Endothelial cell of umbilical vein (primary cell): ENCODE data around the gene PEMT. TPM values are rescaled to one million over a fixed set of nuclear protein-coding genes. Genes with fewer than 3 reads are reported as not detected.

Source experiments
- BruUV-seq: library from RNA; stranded (reverse); fragments of 400-500 nt; replicated peaks from 2 replicates; lab custom pipeline; 2021; lab: Mats Ljungman, UMichigan
- CTCF ChIA-PET: fragments of 300-600, 350-600 bp; sonication (Branson Sonifier 250); formaldehyde crosslinking; loops from one replicate; lab custom pipeline; 2021; ENCODE audit warnings: antibody characterized with exemption, inconsistent platforms; lab: Charles Lee
- POLR2A ChIA-PET: fragments of 300-600, 350-600 bp; sonication (Branson Sonifier 250); formaldehyde crosslinking; loops from one replicate; lab custom pipeline; 2021; ENCODE audit warnings: antibody characterized with exemption, inconsistent platforms; lab: Charles Lee
- DNase-seq: peaks from one replicate; pipeline ENCODE4 v3.0.0-alpha.2; 2011; ENCODE audit warnings: low read depth, low spot score
- FAIRE-seq: peaks from 2 replicates; lab custom pipeline; 2011; peaks lifted over from hg19 to GRCh38; lab: Jason Lieb, UNC
- H2AFZ ChIP-seq: 2 replicates; pipeline ENCODE4 v1.6.0; 2012; ENCODE audit warnings: low read depth, low read length, control low read depth, inconsistent platforms
- H3K27ac ChIP-seq: 2 replicates; pipeline ENCODE4 v1.5.1; 2011; ENCODE audit warnings: low read depth, mild to moderate bottlenecking, control low read depth, low read length, moderate library complexity; ENCODE audit not compliant: insufficient read depth
- H3K27me3 ChIP-seq, 2 experiments: 2 replicates each; pipeline versions ENCODE4 v1.6.0 to v1.6.1; 2011; ENCODE audit warnings: low read length in 2 of 2, mixed read lengths in 1 of 2; ENCODE audit not compliant: control insufficient read depth in 2 of 2, insufficient read depth in 2 of 2
- H3K36me3 ChIP-seq, 2 experiments: 2 replicates in 1 of 2; 3 replicates in 1 of 2; pipeline ENCODE4 v1.5.1; 2011; ENCODE audit warnings: low read length in 2 of 2, mild to moderate bottlenecking in 1 of 2, moderate library complexity in 1 of 2; ENCODE audit not compliant: control insufficient read depth in 2 of 2, insufficient read depth in 2 of 2; ENCODE audit errors: extremely low read depth in 1 of 2
- H3K4me1 ChIP-seq: 3 replicates; pipeline ENCODE4 v1.5.1; 2011; ENCODE audit warnings: mild to moderate bottlenecking, low read length; ENCODE audit not compliant: control insufficient read depth, insufficient read depth; ENCODE audit errors: extremely low read depth
- H3K4me2 ChIP-seq: 2 replicates; pipeline ENCODE4 v1.6.1; 2011; ENCODE audit warnings: low read length, control low read depth, mixed read lengths; ENCODE audit not compliant: insufficient read depth
- H3K4me3 ChIP-seq, 3 experiments: fragments of 200-600 bp in 1 of 3; sonication (generic), shearing (Covaris generic) in 1 of 3; replicated peaks in 1 of 3; 2 replicates each; pipeline ENCODE4 v1.5.1; 2011 to 2016; ENCODE audit warnings: control low read depth in 3 of 3, low read length in 3 of 3, mild to moderate bottlenecking in 2 of 3, inconsistent platforms in 1 of 3, low read depth in 1 of 3, moderate library complexity in 1 of 3; ENCODE audit not compliant: insufficient read depth in 1 of 3
- H3K79me2 ChIP-seq: 2 replicates; pipeline ENCODE4 v1.6.0; 2012; ENCODE audit warnings: low read length, inconsistent platforms; ENCODE audit not compliant: control insufficient read depth, insufficient read depth
- H3K9ac ChIP-seq: replicated peaks from 2 replicates; pipeline ENCODE3; 2011; ENCODE audit warnings: low read length, control low read depth; ENCODE audit not compliant: insufficient read depth; ENCODE audit errors: extremely low read depth
- H3K9me1 ChIP-seq: replicated peaks from 3 replicates; pipeline ENCODE4 v1.6.0; 2011; ENCODE audit warnings: mild to moderate bottlenecking, low read length; ENCODE audit not compliant: control insufficient read depth, insufficient read depth; ENCODE audit errors: extremely low read depth
- H3K9me3 ChIP-seq: replicated peaks from 2 replicates; pipeline ENCODE4 v1.5.1; 2012; ENCODE audit warnings: low read length, inconsistent platforms; ENCODE audit not compliant: control insufficient read depth, insufficient read depth
- H4K20me1 ChIP-seq: replicated peaks from 2 replicates; pipeline ENCODE3; 2011; ENCODE audit warnings: mild to moderate bottlenecking, low read length; ENCODE audit not compliant: control insufficient read depth, insufficient read depth; ENCODE audit errors: extremely low read depth
- CTCF ChIP-seq, 2 donors: IDR thresholded peaks; 1 replicate in 1 of 2; 2 replicates in 1 of 2; pipeline ENCODE4 v1.5.1; 2011; ENCODE audit warnings: low read length in 2 of 2, mild to moderate bottlenecking in 2 of 2, moderate library complexity in 2 of 2, control low read depth in 1 of 2, inconsistent platforms in 1 of 2, low read depth in 1 of 2; ENCODE audit not compliant: insufficient read depth in 1 of 2; ENCODE audit errors: extremely low read depth in 1 of 2
- EZH2 ChIP-seq: IDR thresholded peaks from 2 replicates; pipeline ENCODE4 v1.6.1; 2012; ENCODE audit warnings: borderline replicate concordance, low read depth, mild to moderate bottlenecking, moderate library complexity, low read length, inconsistent platforms; ENCODE audit not compliant: severe bottlenecking
- FOS ChIP-seq: IDR thresholded peaks from 2 replicates; pipeline ENCODE4 v1.6.1; 2011; ENCODE audit warnings: mild to moderate bottlenecking, low read length, moderate library complexity, borderline replicate concordance; ENCODE audit not compliant: insufficient read depth
- GATA2 ChIP-seq: IDR thresholded peaks from 2 replicates; pipeline ENCODE4 v1.7.0; 2011; ENCODE audit warnings: low read depth, mild to moderate bottlenecking, moderate library complexity, mixed read lengths, low read length; ENCODE audit not compliant: insufficient read length, insufficient read depth
- JUN ChIP-seq: IDR thresholded peaks from 2 replicates; pipeline ENCODE4 v1.6.1; 2011; ENCODE audit warnings: borderline replicate concordance, low read depth; ENCODE audit not compliant: insufficient read length, insufficient read depth
- MAX ChIP-seq: IDR thresholded peaks from 2 replicates; pipeline ENCODE4 v1.6.1; 2011; ENCODE audit not compliant: insufficient read depth, insufficient read length
- MYC ChIP-seq: IDR thresholded peaks from one replicate; pipeline ENCODE4 v1.6.1; 2011; ENCODE audit warnings: mild to moderate bottlenecking, low read depth, low read length
- POLR2A ChIP-seq: IDR thresholded peaks from 2 replicates; pipeline ENCODE4 v1.6.1; 2012; ENCODE audit warnings: low read depth, mild to moderate bottlenecking, control low read depth, low read length
- POLR2AphosphoS5 ChIP-seq: IDR thresholded peaks from 2 replicates; pipeline ENCODE4 v1.6.1; 2012; ENCODE audit warnings: low read depth, mild to moderate bottlenecking, control low read depth, low read length, moderate library complexity; ENCODE audit not compliant: insufficient read depth
- dilution Hi-C: fragments of 300-500 bp; cut with MboI; formaldehyde crosslinking; loops from one replicate; pipeline ENCODE4 v1.15.0; 2019; ENCODE audit warnings: low sequenced_read_pairs; ENCODE audit not compliant: extremely low pct_ligation_motif_present
- intact Hi-C: fragments of 100-400 bp; cut with micrococcal nuclease; formaldehyde crosslinking; loops from one replicate; pipeline ENCODE4 v1.10.0; 2022
- polyA plus RNA-seq, 4 experiments: library from polyadenylated mRNA; depleted of rRNA in 3 of 4; stranded (reverse) in 3 of 4; unstranded in 1 of 4; fragments of >200 nt; gene quantifications; 2 replicates each; pipeline versions ENCODE4 v1.2.1 to v1.2.3, GENCODE V29; 2011 to 2012; ENCODE audit warnings: missing spikeins in 1 of 4
- total RNA-seq: library from RNA; stranded (reverse); gene quantifications from 2 replicates; pipeline ENCODE4 v1.2.3, GENCODE V29; 2021

Gene PEMT
- total and polyA plus RNA-seq, 2 donors (not counting 3 experiments of a cell fraction or from before 2014, with no cell fraction given): 35.1 to 58.4 TPM

- CTCF ChIA-PET: interaction anchor here (1.1 to 2.1 kb wide), 4 partner anchors 47 to 136 kb away, joined by 3 to 8 read pairs (median 4); no protein-coding TSS in a partner anchor
- FAIRE-seq: no peak
Observed at GRCh38 chr17:17491546-17491988, 99.9 kb downstream of the PEMT start.

More at GRCh38 chr17:17491546-17491988, 99.9 kb downstream of the PEMT start:
- BruUV-seq: no TSS peak
- TF ChIP-seq GATA2 (no peak), POLR2AphosphoS5 (no peak), FOS (no peak), POLR2A (no peak), EZH2 (no peak), MYC (no peak), JUN (no peak), MAX (no peak), CTCF (IDR thresholded peaks at IDR 0.05; ENCODE audit: extremely low read depth in 1 of 2, insufficient read depth in 1 of 2, low read depth in 1 of 2, low read length in 2 of 2) (no peak)
- no peaks in the 10 kb centered on the region for H3K79me2 ChIP-seq
- POLR2A ChIA-PET: no interaction called here
- peaks cover 5 to 12% of the 10 kb centered on the region in 2 experiments for H3K36me3 ChIP-seq
- no peak overlapping the region for H3K27ac ChIP-seq
- no peaks in the 10 kb centered on the region for H4K20me1 ChIP-seq
- H3K9ac ChIP-seq: no peak overlapping the region
- dilution Hi-C loops (no loop called here), intact Hi-C loops (loop anchor here (10.0 kb wide), 1 partner anchor 423 kb away; no protein-coding TSS in a partner anchor)
- no peak overlapping the region for H2AFZ ChIP-seq
- no peak overlapping the region for H3K4me2 ChIP-seq
- no peaks in the 10 kb centered on the region for H3K9me1 ChIP-seq
- no peaks in the 10 kb centered on the region for H3K27me3 ChIP-seq
- H3K9me3 ChIP-seq: no peaks in the 10 kb centered on the region
- H3K4me3 ChIP-seq: no peak overlapping the region
- peaks cover 8% of the 10 kb centered on the region for H3K4me1 ChIP-seq
- DNase-seq: no peak
